ENCODE results near the gene PPA1. TPM values are rescaled to one million over a fixed set of nuclear protein-coding genes. Genes with fewer than 3 reads are reported as not detected.

PPA1 gene
- total RNA-seq, 1 donor: 219 TPM

- Histone ChIP-seq H3K4me1 (ENCODE audit: insufficient read depth, low read length) (peaks cover 60% of the 10 kb centered on the region), H2AFZ (ENCODE audit: low read length) (no peak overlapping the region), H3K79me2 (ENCODE audit: insufficient read depth, low read length) (no peaks in the 10 kb centered on the region), H3K36me3 (ENCODE audit: insufficient read depth, low read length) (no peaks in the 10 kb centered on the region), H3K4me2 (ENCODE audit: insufficient read depth, low read length) (peak overlapping the region; percentile 78), H3K4me3 (ENCODE audit: insufficient read depth, low read length) (no peak overlapping the region), H3K27me3 (ENCODE audit: insufficient read depth, low read length) (no peaks in the 10 kb centered on the region), H3K27ac (ENCODE audit: low read depth, low read length) (peak overlapping the region; percentile 95), H4K20me1 (ENCODE audit: insufficient read depth, low read length) (no peaks in the 10 kb centered on the region), H3K9me3 (ENCODE audit: low read depth, low read length) (no peaks in the 10 kb centered on the region)
- TF ChIP-seq, protein P1, sequence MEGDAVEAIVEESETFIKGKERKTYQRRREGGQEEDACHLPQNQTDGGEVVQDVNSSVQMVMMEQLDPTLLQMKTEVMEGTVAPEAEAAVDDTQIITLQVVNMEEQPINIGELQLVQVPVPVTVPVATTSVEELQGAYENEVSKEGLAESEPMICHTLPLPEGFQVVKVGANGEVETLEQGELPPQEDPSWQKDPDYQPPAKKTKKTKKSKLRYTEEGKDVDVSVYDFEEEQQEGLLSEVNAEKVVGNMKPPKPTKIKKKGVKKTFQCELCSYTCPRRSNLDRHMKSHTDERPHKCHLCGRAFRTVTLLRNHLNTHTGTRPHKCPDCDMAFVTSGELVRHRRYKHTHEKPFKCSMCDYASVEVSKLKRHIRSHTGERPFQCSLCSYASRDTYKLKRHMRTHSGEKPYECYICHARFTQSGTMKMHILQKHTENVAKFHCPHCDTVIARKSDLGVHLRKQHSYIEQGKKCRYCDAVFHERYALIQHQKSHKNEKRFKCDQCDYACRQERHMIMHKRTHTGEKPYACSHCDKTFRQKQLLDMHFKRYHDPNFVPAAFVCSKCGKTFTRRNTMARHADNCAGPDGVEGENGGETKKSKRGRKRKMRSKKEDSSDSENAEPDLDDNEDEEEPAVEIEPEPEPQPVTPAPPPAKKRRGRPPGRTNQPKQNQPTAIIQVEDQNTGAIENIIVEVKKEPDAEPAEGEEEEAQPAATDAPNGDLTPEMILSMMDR (IDR thresholded peaks at IDR 0.05; ENCODE audit: extremely low read depth, low read depth, low read length): no peak
- DNase-seq (ENCODE audit: insufficient read length, low spot score, missing footprints): no peak
Measured at GRCh38 chr10:70192326-70192968, 40.8 kb downstream of the PPA1 start.

DNA sequence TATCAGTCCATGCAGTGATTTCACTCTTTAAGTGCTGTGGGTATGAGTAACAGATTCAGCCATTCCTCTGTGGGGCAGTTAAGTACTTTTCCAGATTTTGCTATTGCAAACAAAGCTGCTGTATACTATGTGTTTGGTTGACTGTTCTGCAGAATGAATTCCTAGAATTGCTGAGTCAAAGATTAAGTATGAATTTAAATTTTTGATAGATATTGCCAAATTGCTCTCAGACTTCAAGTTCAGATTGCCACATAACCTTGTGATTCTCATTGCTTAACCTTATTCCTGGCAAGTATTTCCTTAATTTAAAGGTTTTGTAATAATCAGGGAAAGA lies 41.3 kb downstream of the PPA1 start:
- H3K4me3 ChIP-seq (ENCODE audit: insufficient read depth, low read length): no peak overlapping the region
- H3K36me3 ChIP-seq (ENCODE audit: insufficient read depth, low read length): no peaks in the 10 kb centered on the region
- H4K20me1 ChIP-seq (ENCODE audit: insufficient read depth, low read length): no peaks in the 10 kb centered on the region
- H3K4me1 ChIP-seq (ENCODE audit: insufficient read depth, low read length): peaks cover 56% of the 10 kb centered on the region
- peak overlapping the region; percentile 95 for H3K27ac ChIP-seq (ENCODE audit: low read depth, low read length)
- H3K9me3 ChIP-seq (ENCODE audit: low read depth, low read length): no peaks in the 10 kb centered on the region
- no peak overlapping the region for H2AFZ ChIP-seq (ENCODE audit: low read length)
- peak; percentile 70 for DNase-seq (ENCODE audit: insufficient read length, low spot score, missing footprints)
- H3K4me2 ChIP-seq (ENCODE audit: insufficient read depth, low read length): peak overlapping the region; percentile 78
- TF ChIP-seq, protein P1 (IDR thresholded peaks at IDR 0.05; ENCODE audit: extremely low read depth, low read depth, low read length): no peak
- no peaks in the 10 kb centered on the region for H3K79me2 ChIP-seq (ENCODE audit: insufficient read depth, low read length)
- H3K27me3 ChIP-seq (ENCODE audit: insufficient read depth, low read length): no peaks in the 10 kb centered on the region

GRCh38 chr10:70191161-70191971 lies 41.9 kb downstream of the PPA1 start:
- Histone ChIP-seq H2AFZ (ENCODE audit: low read length) (no peak overlapping the region), H3K27me3 (ENCODE audit: insufficient read depth, low read length) (no peaks in the 10 kb centered on the region), H3K4me2 (ENCODE audit: insufficient read depth, low read length) (peak overlapping the region; percentile 78), H3K9me3 (ENCODE audit: low read depth, low read length) (no peaks in the 10 kb centered on the region), H3K4me1 (ENCODE audit: insufficient read depth, low read length) (peaks cover 56% of the 10 kb centered on the region), H3K27ac (ENCODE audit: low read depth, low read length) (peak overlapping the region; percentile 95), H4K20me1 (ENCODE audit: insufficient read depth, low read length) (no peaks in the 10 kb centered on the region), H3K79me2 (ENCODE audit: insufficient read depth, low read length) (no peaks in the 10 kb centered on the region), H3K4me3 (ENCODE audit: insufficient read depth, low read length) (peak overlapping the region; percentile 23), H3K36me3 (ENCODE audit: insufficient read depth, low read length) (no peaks in the 10 kb centered on the region)
- DNase-seq (ENCODE audit: insufficient read length, low spot score, missing footprints): no peak
- TF ChIP-seq, protein P1 (IDR thresholded peaks at IDR 0.05; ENCODE audit: extremely low read depth, low read depth, low read length): no peak

GRCh38 chr10:70190581-70190980 lies 42.6 kb downstream of the PPA1 start:
- TF ChIP-seq, protein P1 (IDR thresholded peaks at IDR 0.05; ENCODE audit: extremely low read depth, low read depth, low read length): no peak
- Histone ChIP-seq H4K20me1 (ENCODE audit: insufficient read depth, low read length) (no peaks in the 10 kb centered on the region), H3K27me3 (ENCODE audit: insufficient read depth, low read length) (no peaks in the 10 kb centered on the region), H3K36me3 (ENCODE audit: insufficient read depth, low read length) (no peaks in the 10 kb centered on the region), H3K4me1 (ENCODE audit: insufficient read depth, low read length) (peaks cover 54% of the 10 kb centered on the region), H3K9me3 (ENCODE audit: low read depth, low read length) (no peaks in the 10 kb centered on the region), H2AFZ (ENCODE audit: low read length) (no peak overlapping the region), H3K27ac (ENCODE audit: low read depth, low read length) (peak overlapping the region; percentile 95), H3K4me2 (ENCODE audit: insufficient read depth, low read length) (peak overlapping the region; percentile 78), H3K79me2 (ENCODE audit: insufficient read depth, low read length) (no peaks in the 10 kb centered on the region), H3K4me3 (ENCODE audit: insufficient read depth, low read length) (peak overlapping the region; percentile 21)
- DNase-seq (ENCODE audit: insufficient read length, low spot score, missing footprints): peak; percentile 73
